HL-60 (cell line): ENCODE measurements around the gene JMJD7.

Source experiments
- POLR2AphosphoS5 ChIP-seq: IDR thresholded peaks from 2 replicates; pipeline ENCODE4 v1.6.1; 2012; ENCODE audit warnings: low read depth
- TF ChIP-seq, protein P1 (sequence below): IDR thresholded peaks from one replicate; pipeline ENCODE4 v1.5.1; 2011; ENCODE audit warnings: low read length, control low read depth, inconsistent platforms; ENCODE audit not compliant: insufficient read depth
- TF ChIP-seq, protein P2 (sequence below): IDR thresholded peaks from 2 replicates; pipeline ENCODE4 v1.6.1; 2012; ENCODE audit warnings: low read depth; ENCODE audit not compliant: insufficient replicate concordance

DNA sequence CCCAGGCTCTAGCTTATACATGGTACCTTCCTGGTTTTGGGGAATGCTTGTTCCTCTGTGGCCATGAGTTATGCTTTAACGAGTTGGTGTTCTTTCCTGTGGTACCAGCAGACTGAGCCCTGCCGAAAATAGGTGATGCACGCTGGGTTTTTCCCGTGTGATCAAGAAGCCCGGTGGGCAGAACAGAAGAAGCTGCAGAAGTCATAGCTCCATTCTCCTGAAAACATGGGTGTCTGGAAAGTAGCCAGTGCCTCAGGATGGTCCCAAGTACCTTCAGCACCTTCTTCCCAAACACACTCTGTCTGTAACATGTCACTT, 28.4 kb upstream of the JMJD7 start:
- TF ChIP-seq, protein P1, sequence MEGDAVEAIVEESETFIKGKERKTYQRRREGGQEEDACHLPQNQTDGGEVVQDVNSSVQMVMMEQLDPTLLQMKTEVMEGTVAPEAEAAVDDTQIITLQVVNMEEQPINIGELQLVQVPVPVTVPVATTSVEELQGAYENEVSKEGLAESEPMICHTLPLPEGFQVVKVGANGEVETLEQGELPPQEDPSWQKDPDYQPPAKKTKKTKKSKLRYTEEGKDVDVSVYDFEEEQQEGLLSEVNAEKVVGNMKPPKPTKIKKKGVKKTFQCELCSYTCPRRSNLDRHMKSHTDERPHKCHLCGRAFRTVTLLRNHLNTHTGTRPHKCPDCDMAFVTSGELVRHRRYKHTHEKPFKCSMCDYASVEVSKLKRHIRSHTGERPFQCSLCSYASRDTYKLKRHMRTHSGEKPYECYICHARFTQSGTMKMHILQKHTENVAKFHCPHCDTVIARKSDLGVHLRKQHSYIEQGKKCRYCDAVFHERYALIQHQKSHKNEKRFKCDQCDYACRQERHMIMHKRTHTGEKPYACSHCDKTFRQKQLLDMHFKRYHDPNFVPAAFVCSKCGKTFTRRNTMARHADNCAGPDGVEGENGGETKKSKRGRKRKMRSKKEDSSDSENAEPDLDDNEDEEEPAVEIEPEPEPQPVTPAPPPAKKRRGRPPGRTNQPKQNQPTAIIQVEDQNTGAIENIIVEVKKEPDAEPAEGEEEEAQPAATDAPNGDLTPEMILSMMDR = no peak
- TF ChIP-seq, protein P2, sequence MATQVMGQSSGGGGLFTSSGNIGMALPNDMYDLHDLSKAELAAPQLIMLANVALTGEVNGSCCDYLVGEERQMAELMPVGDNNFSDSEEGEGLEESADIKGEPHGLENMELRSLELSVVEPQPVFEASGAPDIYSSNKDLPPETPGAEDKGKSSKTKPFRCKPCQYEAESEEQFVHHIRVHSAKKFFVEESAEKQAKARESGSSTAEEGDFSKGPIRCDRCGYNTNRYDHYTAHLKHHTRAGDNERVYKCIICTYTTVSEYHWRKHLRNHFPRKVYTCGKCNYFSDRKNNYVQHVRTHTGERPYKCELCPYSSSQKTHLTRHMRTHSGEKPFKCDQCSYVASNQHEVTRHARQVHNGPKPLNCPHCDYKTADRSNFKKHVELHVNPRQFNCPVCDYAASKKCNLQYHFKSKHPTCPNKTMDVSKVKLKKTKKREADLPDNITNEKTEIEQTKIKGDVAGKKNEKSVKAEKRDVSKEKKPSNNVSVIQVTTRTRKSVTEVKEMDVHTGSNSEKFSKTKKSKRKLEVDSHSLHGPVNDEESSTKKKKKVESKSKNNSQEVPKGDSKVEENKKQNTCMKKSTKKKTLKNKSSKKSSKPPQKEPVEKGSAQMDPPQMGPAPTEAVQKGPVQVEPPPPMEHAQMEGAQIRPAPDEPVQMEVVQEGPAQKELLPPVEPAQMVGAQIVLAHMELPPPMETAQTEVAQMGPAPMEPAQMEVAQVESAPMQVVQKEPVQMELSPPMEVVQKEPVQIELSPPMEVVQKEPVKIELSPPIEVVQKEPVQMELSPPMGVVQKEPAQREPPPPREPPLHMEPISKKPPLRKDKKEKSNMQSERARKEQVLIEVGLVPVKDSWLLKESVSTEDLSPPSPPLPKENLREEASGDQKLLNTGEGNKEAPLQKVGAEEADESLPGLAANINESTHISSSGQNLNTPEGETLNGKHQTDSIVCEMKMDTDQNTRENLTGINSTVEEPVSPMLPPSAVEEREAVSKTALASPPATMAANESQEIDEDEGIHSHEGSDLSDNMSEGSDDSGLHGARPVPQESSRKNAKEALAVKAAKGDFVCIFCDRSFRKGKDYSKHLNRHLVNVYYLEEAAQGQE = no peak
- no peak for TF ChIP-seq POLR2AphosphoS5
